Activated CD4-positive, alpha-beta T cell treated with anti-CD3 and anti-CD28 coated beads for 36 hours (primary cell): ENCODE data around the gene AHI1. TPM values are rescaled to one million over a fixed set of nuclear protein-coding genes. Genes with fewer than 3 reads are reported as not detected.

Experiments used
- ATAC-seq: fragments of 200-7000 bp; cut with Tn5 transposase; one replicate; pipeline ENCODE4 v1.10.0; 2021; ENCODE audit warnings: mild to moderate bottlenecking, moderate library complexity
- CTCF ChIA-PET: fragments of 350-600 bp; sonication (Branson Sonifier 250); formaldehyde crosslinking; loops from one replicate; lab custom pipeline; 2021; ENCODE audit warnings: antibody characterized with exemption; lab: Charles Lee
- POLR2A ChIA-PET: fragments of 350-600 bp; sonication (Branson Sonifier 250); formaldehyde crosslinking; loops from one replicate; lab custom pipeline; 2021; ENCODE audit warnings: antibody characterized with exemption, inconsistent platforms; lab: Charles Lee
- DNase-seq: peaks from one replicate; pipeline ENCODE4 v3.0.0-alpha.2; 2020
- H3K27ac Mint-ChIP-seq: one replicate; pipeline ENCODE4 v1.8.0; 2021; ENCODE audit warnings: mixed read lengths
- H3K27me3 Mint-ChIP-seq: one replicate; pipeline ENCODE4 v1.8.0; 2021; ENCODE audit warnings: mixed read lengths
- H3K36me3 Mint-ChIP-seq: one replicate; pipeline ENCODE4 v1.8.0; 2021; ENCODE audit warnings: low read depth, mixed read lengths
- H3K4me1 Mint-ChIP-seq: one replicate; pipeline ENCODE4 v1.8.0; 2021; ENCODE audit warnings: mixed read lengths
- H3K4me3 Mint-ChIP-seq: one replicate; pipeline ENCODE4 v1.8.0; 2021; ENCODE audit warnings: mild to moderate bottlenecking, moderate library complexity, mixed read lengths
- H3K9me3 Mint-ChIP-seq: one replicate; pipeline ENCODE4 v1.8.0; 2021; ENCODE audit warnings: low read depth, mixed read lengths
- intact Hi-C, 2 experiments: fragments of 100-400 bp; cut with DNase I in 1 of 2; cut with micrococcal nuclease in 1 of 2; formaldehyde crosslinking; loops; one replicate each; pipeline versions ENCODE4 v1.14.2 to v1.15.1; 2022 to 2024; cut with DNase I, micrococcal nuclease
- total RNA-seq, 2 experiments: library from RNA; stranded (reverse); gene quantifications; one replicate each; pipeline ENCODE4 v1.2.3, GENCODE V29; 2021

Gene AHI1
- total RNA-seq, 2 experiments from 2014 or later, result 35.6 to 36.0 TPM

GRCh38 chr6:135291288-135292076 lies 206.1 kb downstream of the AHI1 start:
- ChIA-PET POLR2A (no interaction called here), CTCF (interaction anchor here (1.0 kb wide), 1 partner anchor 8 kb away, joined by 3 read pairs; no protein-coding TSS in a partner anchor)
- DNase-seq, result no peak
- Mint-ChIP-seq H3K4me1 (peaks cover 8% of the 10 kb centered on the region), H3K4me3 (no peak overlapping the region), H3K9me3 (peaks cover 3% of the 10 kb centered on the region), H3K27ac (no peak overlapping the region), H3K27me3 (no peaks in the 10 kb centered on the region), H3K36me3 (peaks cover 16% of the 10 kb centered on the region)
- intact Hi-C loops, result no loop called here
- ATAC-seq, result peak; percentile 64

- Mint-ChIP-seq H3K4me1 (peaks cover 8% of the 10 kb centered on the region), H3K27ac (no peak overlapping the region), H3K9me3 (no peaks in the 10 kb centered on the region), H3K27me3 (no peaks in the 10 kb centered on the region), H3K4me3 (no peak overlapping the region), H3K36me3 (peaks cover 11% of the 10 kb centered on the region)
- ChIA-PET POLR2A (interaction anchor here (0.7 kb wide), 1 partner anchor 173 kb away, joined by 3 read pairs; no protein-coding TSS in a partner anchor), CTCF (no interaction called here)
- intact Hi-C loops, result no loop called here
- DNase-seq (no peak), ATAC-seq (no peak)
Observed at GRCh38 chr6:135289816-135290215, 207.7 kb downstream of the AHI1 start.

- H3K36me3 Mint-ChIP-seq, result peaks cover 8% of the 10 kb centered on the region
- no peaks in the 10 kb centered on the region for H3K9me3 Mint-ChIP-seq
- CTCF ChIA-PET, result interaction anchor here (0.7 to 1.6 kb wide), 3 partner anchors 12 to 404 kb away, joined by 3 read pairs; no protein-coding TSS in a partner anchor
- ATAC-seq, result peak; percentile 30
- POLR2A ChIA-PET, result no interaction called here
- H3K27me3 Mint-ChIP-seq, result no peaks in the 10 kb centered on the region
- peaks cover 8% of the 10 kb centered on the region for H3K4me1 Mint-ChIP-seq
- intact Hi-C loops, result no loop called here
- no peak for DNase-seq
- peak overlapping the region; percentile 44 for H3K27ac Mint-ChIP-seq
- H3K4me3 Mint-ChIP-seq, result no peak overlapping the region
Observed at GRCh38 chr6:135286962-135287538, 210.5 kb downstream of the AHI1 start.

- ATAC-seq (no peak), DNase-seq (no peak)
- no peak overlapping the region for H3K4me3 Mint-ChIP-seq
- H3K27me3 Mint-ChIP-seq, result no peaks in the 10 kb centered on the region
- ChIA-PET CTCF (no interaction called here), POLR2A (interaction anchor here (0.6 kb wide), 1 partner anchor 8 kb away, joined by 3 read pairs; no protein-coding TSS in a partner anchor)
- H3K9me3 Mint-ChIP-seq, result no peaks in the 10 kb centered on the region
- intact Hi-C loops, result no loop called here
- H3K27ac Mint-ChIP-seq, result no peak overlapping the region
- peaks cover 8% of the 10 kb centered on the region for H3K36me3 Mint-ChIP-seq
- peaks cover 8% of the 10 kb centered on the region for H3K4me1 Mint-ChIP-seq
Observed at GRCh38 chr6:135285165-135285564, 212.4 kb downstream of the AHI1 start.

GRCh38 chr6:135283926-135284325 lies 213.6 kb downstream of the AHI1 start:
- ATAC-seq (no peak), DNase-seq (no peak)
- ChIA-PET CTCF (interaction anchor here (1.2 kb wide), 1 partner anchor 16 kb away, joined by 7 read pairs; no protein-coding TSS in a partner anchor), POLR2A (no interaction called here)
- H3K36me3 Mint-ChIP-seq, result peaks cover 8% of the 10 kb centered on the region
- no peaks in the 10 kb centered on the region for H3K9me3 Mint-ChIP-seq
- no peaks in the 10 kb centered on the region for H3K27me3 Mint-ChIP-seq
- intact Hi-C loops, result loop anchor here in 1 of 2 experiments (1.0 kb wide), 1 partner anchor 15 kb away; no protein-coding TSS in a partner anchor
- peaks cover 8% of the 10 kb centered on the region for H3K4me1 Mint-ChIP-seq
- H3K27ac Mint-ChIP-seq, result no peak overlapping the region
- no peak overlapping the region for H3K4me3 Mint-ChIP-seq

- peaks cover 7% of the 10 kb centered on the region for H3K4me1 Mint-ChIP-seq
- DNase-seq, result no peak
- ATAC-seq, result no peak
- ChIA-PET CTCF (no interaction called here), POLR2A (no interaction called here)
- H3K4me3 Mint-ChIP-seq, result no peak overlapping the region
- H3K36me3 Mint-ChIP-seq, result peaks cover 8% of the 10 kb centered on the region
- H3K27ac Mint-ChIP-seq, result no peak overlapping the region
- no peaks in the 10 kb centered on the region for H3K9me3 Mint-ChIP-seq
- intact Hi-C loops, result no loop called here
- H3K27me3 Mint-ChIP-seq, result no peaks in the 10 kb centered on the region
Observed at GRCh38 chr6:135282395-135282794, 215.1 kb downstream of the AHI1 start.

- ChIA-PET POLR2A (no interaction called here), CTCF (no interaction called here)
- H3K4me1 Mint-ChIP-seq, result peaks cover 2% of the 10 kb centered on the region
- DNase-seq (no peak), ATAC-seq (no peak)
- H3K27ac Mint-ChIP-seq, result no peak overlapping the region
- H3K4me3 Mint-ChIP-seq, result no peak overlapping the region
- H3K27me3 Mint-ChIP-seq, result no peaks in the 10 kb centered on the region
- intact Hi-C loops, result no loop called here
- H3K36me3 Mint-ChIP-seq, result peaks cover 5% of the 10 kb centered on the region
- H3K9me3 Mint-ChIP-seq, result no peaks in the 10 kb centered on the region
Observed at GRCh38 chr6:135281964-135282363, 215.6 kb downstream of the AHI1 start.

GRCh38 chr6:135281227-135281626 lies 216.3 kb downstream of the AHI1 start:
- ChIA-PET POLR2A (no interaction called here), CTCF (interaction anchor here (0.6 kb wide), 2 partner anchors 196 to 364 kb away, joined by 3 read pairs; no protein-coding TSS in a partner anchor)
- Mint-ChIP-seq H3K9me3 (no peaks in the 10 kb centered on the region), H3K36me3 (peaks cover 2% of the 10 kb centered on the region), H3K4me1 (no peaks in the 10 kb centered on the region), H3K27me3 (peaks cover 2% of the 10 kb centered on the region), H3K27ac (no peak overlapping the region), H3K4me3 (no peak overlapping the region)
- intact Hi-C loops, result no loop called here
- DNase-seq, result no peak
- ATAC-seq, result no peak

GRCh38 chr6:135280375-135281136 lies 217.0 kb downstream of the AHI1 start:
- CTCF ChIA-PET, result interaction anchor here (0.5 to 0.6 kb wide), 2 partner anchors 196 to 259 kb away, joined by 3 read pairs; no protein-coding TSS in a partner anchor
- no peak overlapping the region for H3K4me3 Mint-ChIP-seq
- DNase-seq (no peak), ATAC-seq (no peak)
- POLR2A ChIA-PET, result no interaction called here
- H3K27me3 Mint-ChIP-seq, result peaks cover 5% of the 10 kb centered on the region
- no peaks in the 10 kb centered on the region for H3K4me1 Mint-ChIP-seq
- H3K9me3 Mint-ChIP-seq, result no peaks in the 10 kb centered on the region
- no peaks in the 10 kb centered on the region for H3K36me3 Mint-ChIP-seq
- intact Hi-C loops, result no loop called here
- H3K27ac Mint-ChIP-seq, result no peak overlapping the region

GRCh38 chr6:135277422-135277821 lies 220.1 kb downstream of the AHI1 start:
- intact Hi-C loops, result no loop called here
- POLR2A ChIA-PET, result interaction anchor here (0.6 kb wide), 1 partner anchor 8 kb away, joined by 3 read pairs; no protein-coding TSS in a partner anchor
- DNase-seq, result no peak
- ATAC-seq, result no peak
- Mint-ChIP-seq H3K27ac (no peak overlapping the region), H3K4me3 (no peak overlapping the region), H3K4me1 (no peaks in the 10 kb centered on the region), H3K9me3 (no peaks in the 10 kb centered on the region), H3K27me3 (peaks cover 10% of the 10 kb centered on the region), H3K36me3 (no peaks in the 10 kb centered on the region)
- CTCF ChIA-PET, result interaction anchor here (0.7 kb wide), 1 partner anchor 43 kb away, joined by 4 read pairs; no protein-coding TSS in a partner anchor
